C4-2B (cell line): Measurements from ENCODE around the gene FBXL4.

Experiments used
- CTCF ChIP-seq: fragments of 450-650 bp; conservative IDR thresholded peaks from 2 replicates; pipeline ENCODE4 v1.5.1; 2017; ENCODE audit warnings: mild to moderate bottlenecking
- ZFX ChIP-seq: fragments of 450-650 bp; IDR thresholded peaks from 2 replicates; pipeline ENCODE4 v1.6.1; 2017

- TF ChIP-seq CTCF (no peak), ZFX (no peak)
Observed at GRCh38 chr6:98833057-98833306, 114.8 kb downstream of the FBXL4 start.
